Measurements from ENCODE around the gene SFMBT2.

Gene SFMBT2

DNA sequence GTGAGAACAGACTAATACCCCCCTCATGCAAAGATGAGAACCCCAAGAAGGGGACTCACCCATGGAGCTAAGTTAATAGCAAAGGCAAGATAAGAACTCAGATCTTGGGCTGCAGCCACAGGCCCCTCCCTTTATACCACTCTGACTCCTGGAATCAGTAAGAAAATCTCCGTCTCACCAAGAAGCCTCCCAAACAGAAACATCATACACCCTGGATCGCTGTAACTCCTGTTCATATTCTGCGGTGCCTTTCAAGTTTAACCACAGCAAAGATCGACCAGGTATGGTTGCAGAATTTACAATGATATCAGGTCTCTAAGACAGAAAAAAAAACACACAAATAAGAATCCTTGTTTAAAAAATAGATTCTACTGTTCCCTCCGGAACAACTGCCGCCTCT is 47.1 kb downstream of the SFMBT2 start:
- no peak overlapping the region for H3K9ac ChIP-seq (ENCODE audit: low read length in 2 of 2)
- peaks cover 15 to 21% of the 10 kb centered on the region in 2 donors for H3K36me3 ChIP-seq (ENCODE audit: control insufficient read depth in 2 of 2, insufficient read depth in 2 of 2, low read length in 2 of 2)
- no peak overlapping the region for H3K27ac ChIP-seq (ENCODE audit: low read length)
- no peaks in the 10 kb centered on the region for H3K9me3 ChIP-seq (ENCODE audit: control insufficient read depth in 2 of 2, low read length in 2 of 2)
- H3K4me3 ChIP-seq (ENCODE audit: low read length in 2 of 2) = no peak overlapping the region
- H3K27me3 ChIP-seq (ENCODE audit: control insufficient read depth in 1 of 2, insufficient read depth in 2 of 2, low read length in 2 of 2) = no peaks in the 10 kb centered on the region
- no peaks in the 10 kb centered on the region for H3K4me1 ChIP-seq (ENCODE audit: control insufficient read depth, insufficient read depth, low read length)

DNA sequence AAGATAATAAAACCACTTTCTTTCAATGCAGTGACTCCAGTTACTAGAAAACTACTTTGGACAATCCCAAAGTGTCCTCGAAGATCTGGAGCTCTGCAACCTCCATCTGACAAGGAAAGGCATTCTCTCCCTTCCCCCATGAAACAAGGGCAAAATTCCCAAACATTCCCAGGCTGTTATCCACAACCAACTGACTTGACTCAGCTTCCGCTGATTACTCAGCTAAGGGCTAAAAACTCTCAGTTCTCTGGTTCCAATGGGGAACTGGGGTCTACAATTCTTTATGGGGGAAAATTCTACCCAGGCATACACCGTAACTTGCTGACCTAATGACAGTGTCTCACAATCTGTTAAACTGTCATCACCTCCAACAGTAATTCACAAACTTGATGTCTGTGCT is 48.4 kb downstream of the SFMBT2 start:
- no peaks in the 10 kb centered on the region for H3K9me3 ChIP-seq (ENCODE audit: control insufficient read depth in 2 of 2, low read length in 2 of 2)
- H3K36me3 ChIP-seq (ENCODE audit: control insufficient read depth in 2 of 2, insufficient read depth in 2 of 2, low read length in 2 of 2) = peaks cover 9 to 15% of the 10 kb centered on the region in 2 donors
- H3K4me3 ChIP-seq (ENCODE audit: low read length in 2 of 2) = no peak overlapping the region
- H3K27me3 ChIP-seq (ENCODE audit: control insufficient read depth in 1 of 2, insufficient read depth in 2 of 2, low read length in 2 of 2) = no peaks in the 10 kb centered on the region
- no peak overlapping the region for H3K27ac ChIP-seq (ENCODE audit: low read length)
- H3K4me1 ChIP-seq (ENCODE audit: control insufficient read depth, insufficient read depth, low read length) = no peaks in the 10 kb centered on the region
- no peak overlapping the region for H3K9ac ChIP-seq (ENCODE audit: low read length in 2 of 2)

DNA sequence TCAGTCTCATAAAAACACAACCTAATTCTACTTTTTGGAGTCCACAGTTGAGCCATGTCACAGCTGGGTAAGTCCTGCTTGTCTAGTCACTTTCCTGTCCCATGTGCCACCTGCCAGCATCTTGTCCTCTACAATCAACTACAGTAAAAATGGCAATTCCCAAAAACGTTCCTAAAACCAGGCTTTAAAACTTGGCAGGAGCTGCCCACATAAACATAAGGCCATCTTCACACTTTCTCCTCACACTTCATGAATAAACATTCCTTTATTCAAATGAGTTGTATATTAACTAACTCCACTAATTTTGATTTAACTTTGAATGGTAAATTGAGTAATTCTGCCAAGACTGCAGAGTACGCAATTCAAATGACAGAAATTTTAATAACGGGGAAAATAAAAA is 49.5 kb downstream of the SFMBT2 start:
- Histone ChIP-seq H3K27me3 (ENCODE audit: control insufficient read depth in 1 of 2, insufficient read depth in 2 of 2, low read length in 2 of 2) (no peaks in the 10 kb centered on the region), H3K4me1 (ENCODE audit: control insufficient read depth, insufficient read depth, low read length) (no peaks in the 10 kb centered on the region), H3K36me3 (ENCODE audit: control insufficient read depth in 2 of 2, insufficient read depth in 2 of 2, low read length in 2 of 2) (peaks cover 4 to 9% of the 10 kb centered on the region in 2 donors), H3K9ac (ENCODE audit: low read length in 2 of 2) (no peak overlapping the region), H3K27ac (ENCODE audit: low read length) (no peak overlapping the region), H3K9me3 (ENCODE audit: control insufficient read depth in 2 of 2, low read length in 2 of 2) (no peaks in the 10 kb centered on the region), H3K4me3 (ENCODE audit: low read length in 2 of 2) (no peak overlapping the region)

DNA sequence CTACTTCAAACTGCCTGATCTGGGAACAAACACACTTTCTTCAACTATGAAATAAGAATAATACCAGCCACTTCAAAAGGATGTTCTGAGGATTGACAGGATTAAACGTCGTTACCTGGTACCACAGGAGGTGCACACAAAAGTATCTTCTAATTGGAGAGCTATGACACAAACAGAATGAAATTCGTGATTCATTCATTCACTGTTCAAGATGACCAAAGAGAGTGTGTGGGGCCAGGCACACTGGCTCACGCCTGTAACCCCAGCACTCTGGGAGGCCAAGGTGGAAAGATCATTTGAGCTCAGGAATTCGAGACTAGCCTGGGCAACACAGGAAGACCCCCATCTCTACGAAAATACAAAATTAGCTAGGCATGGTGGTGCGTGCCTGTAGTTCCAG is 50.9 kb downstream of the SFMBT2 start:
- peaks cover under 1 to 6% of the 10 kb centered on the region in 2 donors for H3K36me3 ChIP-seq (ENCODE audit: control insufficient read depth in 2 of 2, insufficient read depth in 2 of 2, low read length in 2 of 2)
- H3K27me3 ChIP-seq (ENCODE audit: control insufficient read depth in 1 of 2, insufficient read depth in 2 of 2, low read length in 2 of 2) = no peaks in the 10 kb centered on the region
- no peak overlapping the region for H3K27ac ChIP-seq (ENCODE audit: low read length)
- H3K4me1 ChIP-seq (ENCODE audit: control insufficient read depth, insufficient read depth, low read length) = no peaks in the 10 kb centered on the region
- H3K9me3 ChIP-seq (ENCODE audit: control insufficient read depth in 2 of 2, low read length in 2 of 2) = no peaks in the 10 kb centered on the region
- no peak overlapping the region for H3K4me3 ChIP-seq (ENCODE audit: low read length in 2 of 2)
- no peak overlapping the region for H3K9ac ChIP-seq (ENCODE audit: low read length in 2 of 2)

DNA sequence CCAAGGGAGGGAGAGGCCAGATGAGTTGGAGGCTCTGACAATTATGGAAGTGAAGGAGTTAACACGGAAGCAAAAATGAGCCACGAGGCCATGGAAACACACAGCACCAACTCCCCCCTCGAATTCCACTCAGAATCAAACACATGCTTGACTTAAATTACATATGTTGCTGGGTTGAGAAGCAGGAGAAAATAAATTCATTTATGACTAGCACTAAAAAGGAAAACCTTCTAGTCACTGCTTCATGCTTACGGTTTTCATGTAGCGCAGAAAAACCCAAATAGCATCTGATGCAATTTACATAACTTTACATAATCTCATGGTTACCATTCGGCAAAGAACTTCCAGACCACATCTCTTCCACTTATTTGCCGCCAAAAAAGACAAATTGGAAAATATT is 51.5 kb downstream of the SFMBT2 start:
- Histone ChIP-seq H3K9ac (ENCODE audit: low read length in 2 of 2) (no peak overlapping the region), H3K4me1 (ENCODE audit: control insufficient read depth, insufficient read depth, low read length) (no peaks in the 10 kb centered on the region), H3K4me3 (ENCODE audit: low read length in 2 of 2) (no peak overlapping the region), H3K27ac (ENCODE audit: low read length) (no peak overlapping the region), H3K9me3 (ENCODE audit: control insufficient read depth in 2 of 2, low read length in 2 of 2) (no peaks in the 10 kb centered on the region), H3K36me3 (ENCODE audit: control insufficient read depth in 2 of 2, insufficient read depth in 2 of 2, low read length in 2 of 2) (peaks cover 0 to 3% of the 10 kb centered on the region in 2 donors), H3K27me3 (ENCODE audit: control insufficient read depth in 1 of 2, insufficient read depth in 2 of 2, low read length in 2 of 2) (no peaks in the 10 kb centered on the region)

- Histone ChIP-seq H3K4me1 (ENCODE audit: control insufficient read depth, insufficient read depth, low read length) (no peaks in the 10 kb centered on the region), H3K27ac (ENCODE audit: low read length) (no peak overlapping the region), H3K4me3 (ENCODE audit: low read length in 2 of 2) (no peak overlapping the region), H3K27me3 (ENCODE audit: control insufficient read depth in 1 of 2, insufficient read depth in 2 of 2, low read length in 2 of 2) (no peaks in the 10 kb centered on the region), H3K36me3 (ENCODE audit: control insufficient read depth in 2 of 2, insufficient read depth in 2 of 2, low read length in 2 of 2) (peaks cover 0 to 2% of the 10 kb centered on the region in 2 donors), H3K9ac (ENCODE audit: low read length in 2 of 2) (no peak overlapping the region), H3K9me3 (ENCODE audit: control insufficient read depth in 2 of 2, low read length in 2 of 2) (no peaks in the 10 kb centered on the region)
Observed at GRCh38 chr10:7357193-7357592, 53.6 kb downstream of the SFMBT2 start.

GRCh38 chr10:7354330-7355047 is 56.3 kb downstream of the SFMBT2 start:
- H3K27me3 ChIP-seq (ENCODE audit: control insufficient read depth in 1 of 2, insufficient read depth in 2 of 2, low read length in 2 of 2) = no peaks in the 10 kb centered on the region
- no peaks in the 10 kb centered on the region for H3K4me1 ChIP-seq (ENCODE audit: control insufficient read depth, insufficient read depth, low read length)
- H3K9ac ChIP-seq (ENCODE audit: low read length in 2 of 2) = no peak overlapping the region
- no peak overlapping the region for H3K4me3 ChIP-seq (ENCODE audit: low read length in 2 of 2)
- H3K36me3 ChIP-seq (ENCODE audit: control insufficient read depth in 2 of 2, insufficient read depth in 2 of 2, low read length in 2 of 2) = peaks cover 0 to 4% of the 10 kb centered on the region in 2 donors
- H3K9me3 ChIP-seq (ENCODE audit: control insufficient read depth in 2 of 2, low read length in 2 of 2) = no peaks in the 10 kb centered on the region
- no peak overlapping the region for H3K27ac ChIP-seq (ENCODE audit: low read length)

- Histone ChIP-seq H3K4me3 (ENCODE audit: low read length in 2 of 2) (no peak overlapping the region), H3K27ac (ENCODE audit: low read length) (no peak overlapping the region), H3K4me1 (ENCODE audit: control insufficient read depth, insufficient read depth, low read length) (no peaks in the 10 kb centered on the region), H3K9me3 (ENCODE audit: control insufficient read depth in 2 of 2, low read length in 2 of 2) (no peaks in the 10 kb centered on the region), H3K9ac (ENCODE audit: low read length in 2 of 2) (no peak overlapping the region), H3K27me3 (ENCODE audit: control insufficient read depth in 1 of 2, insufficient read depth in 2 of 2, low read length in 2 of 2) (no peaks in the 10 kb centered on the region), H3K36me3 (ENCODE audit: control insufficient read depth in 2 of 2, insufficient read depth in 2 of 2, low read length in 2 of 2) (peaks cover 0 to 2% of the 10 kb centered on the region in 2 donors)
Observed at GRCh38 chr10:7351894-7352293, 58.9 kb downstream of the SFMBT2 start.

- Histone ChIP-seq H3K27ac (ENCODE audit: low read length) (no peak overlapping the region), H3K9ac (ENCODE audit: low read length in 2 of 2) (no peak overlapping the region), H3K36me3 (ENCODE audit: control insufficient read depth in 2 of 2, insufficient read depth in 2 of 2, low read length in 2 of 2) (peaks cover 0 to 2% of the 10 kb centered on the region in 2 donors), H3K9me3 (ENCODE audit: control insufficient read depth in 2 of 2, low read length in 2 of 2) (no peaks in the 10 kb centered on the region), H3K4me3 (ENCODE audit: low read length in 2 of 2) (no peak overlapping the region), H3K4me1 (ENCODE audit: control insufficient read depth, insufficient read depth, low read length) (peaks cover 5% of the 10 kb centered on the region), H3K27me3 (ENCODE audit: control insufficient read depth in 1 of 2, insufficient read depth in 2 of 2, low read length in 2 of 2) (no peaks in the 10 kb centered on the region)
Observed at GRCh38 chr10:7350541-7351195, 60.2 kb downstream of the SFMBT2 start.

DNA sequence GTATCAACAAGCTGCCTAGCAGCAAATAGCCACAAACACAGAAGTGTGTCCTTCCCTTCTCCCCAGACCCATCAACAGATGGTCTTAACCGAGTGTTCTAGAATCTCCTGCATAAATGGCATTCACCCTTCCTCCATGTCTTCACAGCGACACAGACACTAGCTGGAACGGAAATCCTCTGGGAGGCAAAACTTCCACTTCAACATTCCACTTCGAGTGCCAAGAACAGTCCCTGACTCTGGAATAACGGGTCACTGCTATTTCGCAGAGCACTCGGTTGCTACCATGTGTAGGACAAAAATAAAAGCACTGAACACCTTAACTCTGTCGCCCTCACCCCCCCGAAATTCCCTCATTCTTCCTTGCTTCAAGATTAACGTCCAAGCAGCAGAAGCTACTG is 65.1 kb downstream of the SFMBT2 start:
- Histone ChIP-seq H3K9ac (ENCODE audit: low read length in 2 of 2) (no peak overlapping the region), H3K9me3 (ENCODE audit: control insufficient read depth in 2 of 2, low read length in 2 of 2) (no peaks in the 10 kb centered on the region), H3K4me3 (ENCODE audit: low read length in 2 of 2) (peak overlapping the region in 1 of 2 donors; percentile 22), H3K27me3 (ENCODE audit: control insufficient read depth in 1 of 2, insufficient read depth in 2 of 2, low read length in 2 of 2) (no peaks in the 10 kb centered on the region), H3K4me1 (ENCODE audit: control insufficient read depth, insufficient read depth, low read length) (peaks cover 7% of the 10 kb centered on the region), H3K36me3 (ENCODE audit: control insufficient read depth in 2 of 2, insufficient read depth in 2 of 2, low read length in 2 of 2) (peaks cover 0 to 2% of the 10 kb centered on the region in 2 donors), H3K27ac (ENCODE audit: low read length) (no peak overlapping the region)

- no peak overlapping the region for H3K4me3 ChIP-seq (ENCODE audit: low read length in 2 of 2)
- H3K27ac ChIP-seq (ENCODE audit: low read length) = no peak overlapping the region
- H3K4me1 ChIP-seq (ENCODE audit: control insufficient read depth, insufficient read depth, low read length) = peaks cover 7% of the 10 kb centered on the region
- H3K27me3 ChIP-seq (ENCODE audit: control insufficient read depth in 1 of 2, insufficient read depth in 2 of 2, low read length in 2 of 2) = no peaks in the 10 kb centered on the region
- no peak overlapping the region for H3K9ac ChIP-seq (ENCODE audit: low read length in 2 of 2)
- H3K9me3 ChIP-seq (ENCODE audit: control insufficient read depth in 2 of 2, low read length in 2 of 2) = no peaks in the 10 kb centered on the region
- H3K36me3 ChIP-seq (ENCODE audit: control insufficient read depth in 2 of 2, insufficient read depth in 2 of 2, low read length in 2 of 2) = no peaks in the 10 kb centered on the region
Observed at GRCh38 chr10:7343040-7343439, 67.8 kb downstream of the SFMBT2 start.
